Upper lobe of left lung (tissue), 6 donors: ENCODE measurements around the gene HCN3. TPM values are rescaled to one million over a fixed set of nuclear protein-coding genes. Genes with fewer than 3 reads are reported as not detected.

Source experiments
- ATAC-seq, 2 donors: fragments of 200-7000 bp; cut with Tn5 transposase; one replicate each; pipeline ENCODE4 v1.9.1; 2022; ENCODE audit warnings: mild to moderate bottlenecking in 2 of 2, moderate library complexity in 2 of 2; ENCODE audit not compliant: low FRiP score in 2 of 2
- DNase-seq, 2 donors: peaks; one replicate each; pipeline ENCODE4 v3.0.0-alpha.2; 2019 to 2020
- H3K27ac ChIP-seq, 4 donors: fragments of 200-600 bp; sonication (generic); one replicate each; pipeline ENCODE4 v1.5.1; 2016 to 2019
- H3K27me3 ChIP-seq, 4 donors: fragments of 200-600 bp; sonication (generic); one replicate each; pipeline ENCODE4 v1.5.1; 2017 to 2019
- H3K36me3 ChIP-seq, 4 donors: fragments of 200-600 bp; sonication (generic); one replicate each; pipeline ENCODE4 v1.5.1; 2016 to 2019
- H3K4me1 ChIP-seq, 4 donors: fragments of 200-600 bp; sonication (generic); one replicate each; pipeline ENCODE4 v1.5.1; 2018 to 2019
- H3K4me3 ChIP-seq, 4 donors: fragments of 200-600 bp; sonication (generic); one replicate each; pipeline ENCODE4 v1.5.1; 2017 to 2019; ENCODE audit warnings: mild to moderate bottlenecking in 2 of 4, moderate library complexity in 1 of 4
- H3K9me3 ChIP-seq, 4 donors: fragments of 200-600 bp; sonication (generic); one replicate each; pipeline ENCODE4 v1.5.1; 2018 to 2019
- CTCF ChIP-seq, 6 experiments: fragments of 450-650 bp in 4 of 6; fragments of 200-600 bp in 2 of 6; sonication (generic) in 2 of 6; IDR thresholded peaks; one replicate each; pipeline ENCODE4 v1.5.1; 2016 to 2019; ENCODE audit warnings: antibody characterized with exemption in 6 of 6
- EP300 ChIP-seq, 4 donors: sonication (generic); formaldehyde crosslinking; IDR thresholded peaks; one replicate each; pipeline ENCODE4 v1.5.1; 2017; ENCODE audit warnings: antibody characterized with exemption in 4 of 4, control low read depth in 2 of 4
- POLR2A ChIP-seq, 4 donors: fragments of 450-650 bp; IDR thresholded peaks; one replicate each; pipeline ENCODE4 v1.5.1; 2016 to 2017; ENCODE audit warnings: antibody characterized with exemption in 4 of 4, mild to moderate bottlenecking in 2 of 4
- POLR2AphosphoS5 ChIP-seq, 2 donors: sonication (generic); formaldehyde crosslinking; IDR thresholded peaks; one replicate each; pipeline ENCODE4 v1.5.1; 2017; ENCODE audit warnings: antibody characterized with exemption in 2 of 2
- WGBS, 2 donors: methylation state at CpG; one replicate each; pipeline ENCODE4 v1.1.5; 2017 to 2018; 5-methylcytosine and 5-hydroxymethylcytosine counted together
- total RNA-seq, 6 donors: library from RNA; depleted of rRNA in 4 of 6; stranded (reverse); fragments of >200 nt in 4 of 6; gene quantifications; one replicate each; pipeline versions ENCODE4 v1.1.0 to v1.2.1, GENCODE V29; 2016 to 2021
- donor health status: DM: no; HTN: no; CAD: no; lungs with moderate emphysema.
- donor health status: DM: no; HTN: yes; CAD: no; lungs with severe emphysema.

HCN3 gene
- total RNA-seq, 6 donors from 2014 or later: 1.1 to 6.3 (median 2.6) TPM

- Histone ChIP-seq H3K27ac (no peak overlapping the region), H3K4me1 (peaks cover 24 to 36% (median 28%) of the 10 kb centered on the region in 4 donors), H3K4me3 (no peak overlapping the region), H3K9me3 (no peaks in the 10 kb centered on the region), H3K36me3 (peaks cover 4 to 60% (median 33%) of the 10 kb centered on the region in 4 donors), H3K27me3 (no peaks in the 10 kb centered on the region)
- ATAC-seq (no peak), DNase-seq (no peak)
- TF ChIP-seq CTCF (IDR thresholded peaks at IDR 0.05): no peak
- 94 to 97% methylated on average over 4 to 5 of the region's 5 CpGs for WGBS, 2 donors
Observed at GRCh38 chr1:155260276-155260675, 17.0 kb upstream of the HCN3 start.

DNA sequence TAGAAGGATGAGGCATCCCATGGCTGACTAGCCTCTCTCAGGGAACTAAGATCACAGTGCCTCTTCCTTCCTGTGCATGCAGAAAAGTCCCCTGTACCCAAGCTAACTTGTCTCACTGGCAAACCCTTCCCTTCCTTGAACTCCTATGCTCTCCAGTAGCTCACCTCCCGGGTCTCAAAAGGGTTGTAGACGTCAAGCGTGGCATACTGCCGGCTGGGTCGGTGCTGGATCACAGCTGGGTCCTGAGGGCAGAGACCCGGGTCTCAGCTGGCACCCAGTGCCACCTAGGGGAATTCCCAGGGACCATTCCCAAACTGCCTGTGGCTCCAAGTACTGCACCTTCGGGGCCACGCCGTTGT, 15.8 kb upstream of the HCN3 start:
- peak overlapping the region; percentile 70 to 97 (median 84) for H3K4me3 ChIP-seq
- peak overlapping the region; percentile 74 to 90 (median 82) for H3K27ac ChIP-seq
- no peaks in the 10 kb centered on the region for H3K27me3 ChIP-seq
- peaks cover 7 to 72% (median 44%) of the 10 kb centered on the region in 4 donors for H3K36me3 ChIP-seq
- ATAC-seq (no peak), DNase-seq (no peak)
- TF ChIP-seq CTCF (IDR thresholded peaks at IDR 0.05): peak in 1 of 6 experiments; percentile 9
- TF ChIP-seq POLR2A (IDR thresholded peaks at IDR 0.05): no peak
- TF ChIP-seq POLR2AphosphoS5 (IDR thresholded peaks at IDR 0.05): no peak
- H3K4me1 ChIP-seq: peaks cover 15 to 29% (median 19%) of the 10 kb centered on the region in 4 donors
- no peaks in the 10 kb centered on the region for H3K9me3 ChIP-seq
- WGBS, 2 donors: 0% methylated on average over 1 to 9 of the region's 9 CpGs

GRCh38 chr1:155261852-155262673, 15.2 kb upstream of the HCN3 start, which contains the start of gene SCAMP3:
TSS of gene SCAMP3 (minus strand) at chr1:155262360. CDS start at chr1:155262151, 209 bp downstream.
- peaks cover 13 to 74% (median 50%) of the 10 kb centered on the region in 4 donors for H3K36me3 ChIP-seq
- peak within 1 kb of the TSS; percentile 74 to 90 (median 82) for H3K27ac ChIP-seq
- DNase-seq (peak; percentile 91 to 99), ATAC-seq (peak; percentile 98 to 99)
- H3K9me3 ChIP-seq: no peaks in the 10 kb centered on the region
- peak within 1 kb of the TSS; percentile 70 to 97 (median 84) for H3K4me3 ChIP-seq
- WGBS, 2 donors: 1 to 2% methylated on average over 19 to 43 of the region's 47 CpGs
- TF ChIP-seq EP300 (IDR thresholded peaks at IDR 0.05) (peak in 1 of 4 donors; percentile 5), CTCF (IDR thresholded peaks at IDR 0.05) (no peak), POLR2AphosphoS5 (IDR thresholded peaks at IDR 0.05) (peak; percentile 76 to 79), POLR2A (IDR thresholded peaks at IDR 0.05) (peak in 3 of 4 donors; percentile 44 to 83 (median 64))
- H3K4me1 ChIP-seq: peaks cover 15 to 27% (median 19%) of the 10 kb centered on the region in 4 donors
- H3K27me3 ChIP-seq: no peaks in the 10 kb centered on the region

GRCh38 chr1:155263067-155263466, 14.2 kb upstream of the HCN3 start:
- H3K4me3 ChIP-seq: no peak overlapping the region
- H3K27ac ChIP-seq: peak overlapping the region in 2 of 4 donors; percentile 76 to 87
- WGBS, 2 donors: 86 to 89% methylated on average over 11 of the region's 11 CpGs

More at GRCh38 chr1:155263067-155263466, 14.2 kb upstream of the HCN3 start:
- Histone ChIP-seq H3K9me3 (no peaks in the 10 kb centered on the region), H3K27me3 (no peaks in the 10 kb centered on the region), H3K36me3 (peaks cover 21 to 74% (median 58%) of the 10 kb centered on the region in 4 donors), H3K4me1 (peaks cover 15 to 27% (median 19%) of the 10 kb centered on the region in 4 donors)
- TF ChIP-seq POLR2AphosphoS5 (IDR thresholded peaks at IDR 0.05) (no peak), CTCF (IDR thresholded peaks at IDR 0.05) (no peak), POLR2A (IDR thresholded peaks at IDR 0.05) (no peak), EP300 (IDR thresholded peaks at IDR 0.05) (no peak)
- no peak for ATAC-seq
- DNase-seq: no peak
